ENCODE data around the gene KCTD20. TPM values are rescaled to one million over a fixed set of nuclear protein-coding genes. Genes with fewer than 3 reads are reported as not detected.

The KCTD20 gene
- total RNA-seq, 1 donor from 2014 or later = 37.2 TPM

GRCh38 chr6:36489426-36489825 lies 46.6 kb downstream of the KCTD20 start:
- DNase-seq (no peak), ATAC-seq (peak in 1 of 2 donors; percentile 31)
- intact Hi-C loops (cut with DNase I) = no loop called here
- Histone ChIP-seq H3K27ac (no peak overlapping the region), H3K27me3 (ENCODE audit: low read depth) (no peaks in the 10 kb centered on the region), H3K4me1 (no peaks in the 10 kb centered on the region), H3K36me3 (peaks cover 67% of the 10 kb centered on the region), H3K4me3 (no peak overlapping the region), H3K9me3 (no peaks in the 10 kb centered on the region)
- no peak for TF ChIP-seq CTCF (IDR thresholded peaks at IDR 0.05)

- H3K4me1 ChIP-seq = no peaks in the 10 kb centered on the region
- no peak overlapping the region for H3K4me3 ChIP-seq
- H3K9me3 ChIP-seq = no peaks in the 10 kb centered on the region
- ATAC-seq (no peak), DNase-seq (no peak)
- no peaks in the 10 kb centered on the region for H3K27me3 ChIP-seq (ENCODE audit: low read depth)
- TF ChIP-seq CTCF (IDR thresholded peaks at IDR 0.05) = no peak
- peaks cover 67% of the 10 kb centered on the region for H3K36me3 ChIP-seq
- H3K27ac ChIP-seq = no peak overlapping the region
- intact Hi-C loops (cut with DNase I) = no loop called here
Measured at GRCh38 chr6:36491378-36491965, 48.7 kb downstream of the KCTD20 start.

- intact Hi-C loops (cut with DNase I) = no loop called here
- no peak for TF ChIP-seq CTCF (IDR thresholded peaks at IDR 0.05)
- Histone ChIP-seq H3K4me3 (no peak overlapping the region), H3K27me3 (ENCODE audit: low read depth) (no peaks in the 10 kb centered on the region), H3K4me1 (no peaks in the 10 kb centered on the region), H3K36me3 (peaks cover 67% of the 10 kb centered on the region), H3K27ac (no peak overlapping the region), H3K9me3 (no peaks in the 10 kb centered on the region)
- ATAC-seq (no peak), DNase-seq (no peak)
Measured at GRCh38 chr6:36492092-36492491, 49.3 kb downstream of the KCTD20 start.

GRCh38 chr6:36492621-36493020 lies 49.8 kb downstream of the KCTD20 start:
- no peaks in the 10 kb centered on the region for H3K27me3 ChIP-seq (ENCODE audit: low read depth)
- ATAC-seq (peak in 1 of 2 donors; percentile 48), DNase-seq (no peak)
- intact Hi-C loops (cut with DNase I) = no loop called here
- TF ChIP-seq CTCF (IDR thresholded peaks at IDR 0.05) = no peak
- H3K27ac ChIP-seq = no peak overlapping the region
- no peak overlapping the region for H3K4me3 ChIP-seq
- H3K36me3 ChIP-seq = peaks cover 67% of the 10 kb centered on the region
- no peaks in the 10 kb centered on the region for H3K9me3 ChIP-seq
- no peaks in the 10 kb centered on the region for H3K4me1 ChIP-seq

GRCh38 chr6:36493319-36493718 lies 50.5 kb downstream of the KCTD20 start:
- no peak overlapping the region for H3K27ac ChIP-seq
- H3K4me1 ChIP-seq = no peaks in the 10 kb centered on the region
- H3K36me3 ChIP-seq = peaks cover 70% of the 10 kb centered on the region
- intact Hi-C loops (cut with DNase I) = no loop called here
- no peak for DNase-seq
- no peak overlapping the region for H3K4me3 ChIP-seq
- TF ChIP-seq CTCF (IDR thresholded peaks at IDR 0.05) = no peak
- ATAC-seq = peak in 1 of 2 donors; percentile 30
- H3K9me3 ChIP-seq = no peaks in the 10 kb centered on the region
- no peaks in the 10 kb centered on the region for H3K27me3 ChIP-seq (ENCODE audit: low read depth)

Data from lower lobe of right lung (tissue), 2 donors.